Breast epithelium (tissue), 3 donors: ENCODE results near the gene ERBIN.

ENCODE experiments used
- CTCF ChIP-seq, 3 donors: fragments of 450-650 bp; IDR thresholded peaks; one replicate each; pipeline ENCODE4 v1.5.1; 2016 to 2017; ENCODE audit warnings: antibody characterized with exemption in 3 of 3, mild to moderate bottlenecking in 3 of 3, moderate library complexity in 3 of 3
- POLR2A ChIP-seq: fragments of 450-650 bp; IDR thresholded peaks from one replicate; pipeline ENCODE4 v1.6.1; 2016; ENCODE audit warnings: antibody characterized with exemption, mild to moderate bottlenecking, moderate library complexity
- POLR2AphosphoS5 ChIP-seq, 3 donors: sonication (generic); formaldehyde crosslinking; IDR thresholded peaks; one replicate each; pipeline ENCODE4 v1.6.1; 2017; ENCODE audit warnings: antibody characterized with exemption in 3 of 3

GRCh38 chr5:66089384-66089783 is 163.0 kb downstream of the ERBIN start:
- TF ChIP-seq CTCF (IDR thresholded peaks at IDR 0.05) (no peak), POLR2AphosphoS5 (IDR thresholded peaks at IDR 0.05) (no peak), POLR2A (no peak)
